Colon (tissue), 2 donors: ENCODE results near the gene C17orf113.

Source experiments
- FAIRE-seq: peaks from 2 replicates; lab custom pipeline; 2012; peaks lifted over from hg19 to GRCh38; lab: Jason Lieb, UNC
- donor health status: control.
- donor health status: control.

C17orf113 gene

GRCh38 chr17:42050393-42051012 is at the start of gene C17orf113:
Gene C17orf113, minus strand, starts transcription at chr17:42050601. Its CDS starts 7,225 bp downstream, at chr17:42043376.
- no peak for FAIRE-seq

GRCh38 chr17:42098730-42099399 is 48.5 kb upstream of the C17orf113 start:
- no peak for FAIRE-seq

GRCh38 chr17:42097691-42098631 is 47.6 kb upstream of the C17orf113 start, which contains the start of gene ZNF385C:
Gene ZNF385C, minus strand, starts transcription at chr17:42098473. Its CDS starts 35,417 bp downstream, at chr17:42063056.
- FAIRE-seq = no peak

- no peak for FAIRE-seq
Measured at GRCh38 chr17:42096360-42097111, 46.1 kb upstream of the C17orf113 start.

GRCh38 chr17:42094375-42095069 is 44.1 kb upstream of the C17orf113 start:
- no peak for FAIRE-seq

GRCh38 chr17:42092939-42093338 is 42.5 kb upstream of the C17orf113 start:
- no peak for FAIRE-seq

GRCh38 chr17:42090964-42091790 is 40.8 kb upstream of the C17orf113 start:
- no peak for FAIRE-seq

GRCh38 chr17:42088736-42089135 is 38.3 kb upstream of the C17orf113 start:
- FAIRE-seq = no peak

GRCh38 chr17:42087736-42088705 is 37.6 kb upstream of the C17orf113 start:
- FAIRE-seq = no peak

GRCh38 chr17:42087042-42087701 is 36.8 kb upstream of the C17orf113 start:
- no peak for FAIRE-seq

- no peak for FAIRE-seq
Measured at GRCh38 chr17:42081516-42082129, 31.2 kb upstream of the C17orf113 start.

GRCh38 chr17:42079541-42079940 is 29.1 kb upstream of the C17orf113 start:
- FAIRE-seq = no peak

- no peak for FAIRE-seq
Measured at GRCh38 chr17:42078396-42079043, 28.1 kb upstream of the C17orf113 start.

- no peak for FAIRE-seq
Measured at GRCh38 chr17:42077755-42078154, 27.4 kb upstream of the C17orf113 start.

GRCh38 chr17:42076797-42077559 is 26.6 kb upstream of the C17orf113 start:
- no peak for FAIRE-seq

- no peak for FAIRE-seq
Measured at GRCh38 chr17:42075789-42076188, 25.4 kb upstream of the C17orf113 start.
